ENCODE results near the gene PACRG.

The PACRG gene

GRCh38 chr6:163136681-163137397, 409.1 kb downstream of the PACRG start:
- DNase-seq (ENCODE audit: low read depth), result no peak

- DNase-seq (ENCODE audit: low read depth), result no peak
Measured at GRCh38 chr6:163137398-163137881, 409.7 kb downstream of the PACRG start.

GRCh38 chr6:163146036-163146435, 418.3 kb downstream of the PACRG start:
- no peak for DNase-seq (ENCODE audit: low read depth)

GRCh38 chr6:163147994-163148393, 420.2 kb downstream of the PACRG start:
- no peak for DNase-seq (ENCODE audit: low read depth)

GRCh38 chr6:163148451-163149278, 420.9 kb downstream of the PACRG start:
- no peak for DNase-seq (ENCODE audit: low read depth)

GRCh38 chr6:163149279-163149848, 421.6 kb downstream of the PACRG start:
- DNase-seq (ENCODE audit: low read depth), result no peak

GRCh38 chr6:163151212-163151611, 423.4 kb downstream of the PACRG start:
- DNase-seq (ENCODE audit: low read depth), result no peak

- no peak for DNase-seq (ENCODE audit: low read depth)
Measured at GRCh38 chr6:163152701-163153100, 424.9 kb downstream of the PACRG start.

- DNase-seq (ENCODE audit: low read depth), result no peak
Measured at GRCh38 chr6:163159110-163159509, 431.3 kb downstream of the PACRG start.

GRCh38 chr6:163159689-163160088, 431.9 kb downstream of the PACRG start:
- DNase-seq (ENCODE audit: low read depth), result no peak

GRCh38 chr6:163162007-163162873, 434.5 kb downstream of the PACRG start:
- DNase-seq (ENCODE audit: low read depth), result no peak

GRCh38 chr6:163162874-163163213, 435.1 kb downstream of the PACRG start:
- DNase-seq (ENCODE audit: low read depth), result no peak

- DNase-seq (ENCODE audit: low read depth), result no peak
Measured at GRCh38 chr6:163164175-163164900, 436.6 kb downstream of the PACRG start.

- DNase-seq (ENCODE audit: low read depth), result no peak
Measured at GRCh38 chr6:163165155-163165910, 437.6 kb downstream of the PACRG start.

GRCh38 chr6:163165922-163166321, 438.1 kb downstream of the PACRG start:
- no peak for DNase-seq (ENCODE audit: low read depth)

GRCh38 chr6:163166507-163166906, 438.7 kb downstream of the PACRG start:
- DNase-seq (ENCODE audit: low read depth), result no peak

GRCh38 chr6:163169521-163169920, 441.7 kb downstream of the PACRG start:
- DNase-seq (ENCODE audit: low read depth), result no peak

GRCh38 chr6:163170294-163170883, 442.6 kb downstream of the PACRG start:
- no peak for DNase-seq (ENCODE audit: low read depth)

- no peak for DNase-seq (ENCODE audit: low read depth)
Measured at GRCh38 chr6:163173741-163174140, 446.0 kb downstream of the PACRG start.

GRCh38 chr6:163175301-163175700, 447.5 kb downstream of the PACRG start:
- no peak for DNase-seq (ENCODE audit: low read depth)
